IPS-15b (cell line): ENCODE measurements around the gene CBX8.

Experiments used
- H3K27me3 ChIP-seq: one replicate; pipeline ENCODE4 v1.6.1; 2013; ENCODE audit warnings: low read length; ENCODE audit not compliant: control insufficient read depth, insufficient read depth
- H3K36me3 ChIP-seq: one replicate; pipeline ENCODE4 v1.6.1; 2013; ENCODE audit warnings: low read length; ENCODE audit not compliant: control insufficient read depth, insufficient read depth
- H3K4me1 ChIP-seq: one replicate; pipeline ENCODE4 v1.6.1; 2013; ENCODE audit warnings: mild to moderate bottlenecking, low read length; ENCODE audit not compliant: control insufficient read depth, insufficient read depth
- H3K4me3 ChIP-seq: one replicate; pipeline ENCODE4 v1.5.1; 2013; ENCODE audit warnings: low read depth, low read length
- H3K9ac ChIP-seq: one replicate; pipeline ENCODE4 v1.6.1; 2013; ENCODE audit warnings: low read depth, mild to moderate bottlenecking, low read length
- H3K9me3 ChIP-seq: one replicate; pipeline ENCODE4 v1.6.1; 2013; ENCODE audit warnings: mild to moderate bottlenecking, low read length; ENCODE audit not compliant: control insufficient read depth, insufficient read depth

CBX8 gene

DNA sequence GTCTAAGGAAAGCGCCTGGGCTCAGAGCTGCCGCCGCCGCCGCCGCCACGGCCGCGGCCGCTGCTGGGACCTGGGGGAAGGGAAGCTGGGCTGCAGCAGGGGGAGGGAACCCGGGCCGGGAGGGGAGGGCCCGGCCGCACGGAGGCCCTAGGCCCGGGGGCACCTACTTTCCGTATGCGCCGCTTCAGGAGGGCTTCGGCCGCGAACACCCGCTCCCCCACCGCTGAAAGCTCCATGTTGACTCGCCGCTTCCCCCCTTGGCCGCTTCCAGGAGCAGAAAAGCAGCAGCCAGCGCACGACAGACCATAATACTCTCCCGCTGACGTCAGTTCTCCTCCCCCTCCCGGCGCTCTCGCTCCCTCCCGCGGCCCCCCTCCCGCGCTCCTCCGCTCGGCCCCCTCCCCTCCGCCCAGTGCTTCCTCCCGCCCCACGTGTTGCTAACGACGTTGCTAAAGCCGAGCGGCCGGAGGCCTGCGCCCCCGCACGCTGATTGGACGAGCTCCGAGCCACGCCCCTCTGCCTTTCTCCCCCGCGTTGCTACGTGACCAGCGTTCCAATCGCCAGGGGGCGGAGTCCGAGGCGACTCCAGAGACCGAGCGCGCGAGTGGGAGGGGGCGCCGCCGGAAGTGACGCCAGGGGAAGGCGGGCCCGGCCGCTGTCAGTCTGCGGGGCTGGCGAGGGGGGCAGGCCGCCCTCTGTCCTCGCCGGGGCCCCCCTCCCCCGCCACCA lies at the start of gene CBX8:
Gene CBX8, minus strand, starts transcription at position 315 of the 729 bp plus-strand sequence. Its CDS starts 79 bp downstream, at position 236.
- no peaks in the 10 kb centered on the region for H3K36me3 ChIP-seq
- peaks cover 86% of the 10 kb centered on the region for H3K27me3 ChIP-seq
- H3K9me3 ChIP-seq: no peaks in the 10 kb centered on the region
- H3K4me3 ChIP-seq: peak within 1 kb of the TSS; percentile 61
- H3K9ac ChIP-seq: peak within 1 kb of the TSS; percentile 70
- H3K4me1 ChIP-seq: peaks cover 11% of the 10 kb centered on the region

- H3K36me3 ChIP-seq: no peaks in the 10 kb centered on the region
- no peak overlapping the region for H3K9ac ChIP-seq
- peaks cover 63% of the 10 kb centered on the region for H3K27me3 ChIP-seq
- peak overlapping the region; percentile 9 for H3K4me3 ChIP-seq
- H3K4me1 ChIP-seq: no peaks in the 10 kb centered on the region
- no peaks in the 10 kb centered on the region for H3K9me3 ChIP-seq
These were observed 48.7 kb upstream of the CBX8 start for GRCh38 chr17:79845601-79845949.

DNA sequence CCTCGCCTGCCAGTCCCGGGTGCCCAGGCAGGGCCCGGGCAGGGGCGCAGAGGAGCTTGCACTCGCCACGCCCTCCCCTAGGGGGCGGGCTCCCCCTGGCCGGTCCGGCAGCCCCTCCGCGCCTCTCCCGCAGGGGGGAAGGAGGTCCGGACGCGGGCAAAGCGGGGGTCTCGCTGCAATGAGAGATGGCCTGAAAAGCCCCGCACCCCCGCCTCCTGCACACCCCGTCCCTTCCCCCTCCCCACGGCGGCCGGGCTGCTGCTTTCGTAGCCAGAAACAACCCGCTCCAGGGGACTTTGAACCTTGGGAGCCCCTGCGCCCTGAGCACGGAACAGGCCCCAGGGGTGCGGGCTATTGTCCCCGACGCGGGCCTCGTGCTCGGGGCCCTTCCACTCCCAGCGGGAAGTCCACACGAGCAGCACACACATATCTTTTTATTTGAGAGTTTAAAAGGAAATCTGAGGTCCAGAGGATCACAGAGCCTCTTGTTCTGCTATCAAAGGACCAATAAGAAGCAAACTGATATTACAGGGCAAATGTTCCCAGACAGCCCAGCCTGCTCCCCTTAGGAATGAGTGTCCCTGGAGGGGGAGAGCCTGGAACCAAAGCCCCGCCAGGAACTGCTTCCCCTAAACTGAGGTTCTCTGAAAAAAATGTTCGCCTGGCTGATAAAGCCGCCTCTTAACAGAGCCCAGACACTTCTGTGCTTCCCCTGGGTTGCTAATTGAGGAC lies 48.2 kb upstream of the CBX8 start:
- Histone ChIP-seq H3K9me3 (no peaks in the 10 kb centered on the region), H3K27me3 (peaks cover 68% of the 10 kb centered on the region), H3K4me1 (no peaks in the 10 kb centered on the region), H3K36me3 (no peaks in the 10 kb centered on the region), H3K4me3 (peak overlapping the region; percentile 9), H3K9ac (no peak overlapping the region)

GRCh38 chr17:79843816-79844800 lies 47.2 kb upstream of the CBX8 start:
- no peaks in the 10 kb centered on the region for H3K4me1 ChIP-seq
- no peaks in the 10 kb centered on the region for H3K36me3 ChIP-seq
- no peak overlapping the region for H3K9ac ChIP-seq
- no peaks in the 10 kb centered on the region for H3K9me3 ChIP-seq
- H3K4me3 ChIP-seq: peak overlapping the region; percentile 39
- H3K27me3 ChIP-seq: peaks cover 71% of the 10 kb centered on the region

- Histone ChIP-seq H3K9me3 (no peaks in the 10 kb centered on the region), H3K27me3 (peaks cover 66% of the 10 kb centered on the region), H3K4me1 (no peaks in the 10 kb centered on the region), H3K9ac (no peak overlapping the region), H3K36me3 (no peaks in the 10 kb centered on the region), H3K4me3 (peak overlapping the region; percentile 39)
These were observed 46.6 kb upstream of the CBX8 start for GRCh38 chr17:79843474-79843815.

DNA sequence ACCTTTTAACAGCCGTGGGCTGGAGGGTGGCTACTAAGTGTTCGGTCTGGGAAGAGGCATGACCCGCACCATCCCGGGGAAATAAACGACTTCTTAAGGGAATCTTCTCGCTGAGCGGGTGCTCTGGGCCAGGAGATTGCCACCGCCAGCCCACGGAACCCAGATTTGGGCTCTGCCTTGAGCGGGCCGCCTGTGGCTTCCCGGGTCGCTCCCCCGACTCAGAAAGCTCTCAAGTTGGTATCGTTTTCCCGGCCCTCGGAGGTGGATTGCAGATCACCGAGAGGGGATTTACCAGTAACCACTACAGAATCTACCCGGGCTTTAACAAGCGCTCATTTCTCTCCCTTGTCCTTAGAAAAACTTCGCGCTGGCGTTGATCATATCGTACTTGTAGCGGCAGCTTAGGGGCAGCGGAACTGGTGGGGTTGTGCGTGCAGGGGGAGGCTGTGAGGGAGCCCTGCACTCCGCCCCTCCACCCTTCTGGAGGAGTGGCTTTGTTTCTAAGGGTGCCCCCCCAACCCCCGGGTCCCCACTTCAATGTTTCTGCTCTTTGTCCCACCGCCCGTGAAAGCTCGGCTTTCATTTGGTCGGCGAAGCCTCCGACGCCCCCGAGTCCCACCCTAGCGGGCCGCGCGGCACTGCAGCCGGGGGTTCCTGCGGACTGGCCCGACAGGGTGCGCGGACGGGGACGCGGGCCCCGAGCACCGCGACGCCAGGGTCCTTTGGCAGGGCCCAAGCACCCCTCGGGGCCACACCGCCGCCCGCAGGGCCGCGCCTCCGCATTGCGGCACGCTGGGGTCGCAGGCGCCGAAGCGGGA lies 46.0 kb upstream of the CBX8 start:
- no peaks in the 10 kb centered on the region for H3K9me3 ChIP-seq
- no peaks in the 10 kb centered on the region for H3K4me1 ChIP-seq
- H3K27me3 ChIP-seq: peaks cover 64% of the 10 kb centered on the region
- H3K36me3 ChIP-seq: no peaks in the 10 kb centered on the region
- no peak overlapping the region for H3K9ac ChIP-seq
- H3K4me3 ChIP-seq: no peak overlapping the region

DNA sequence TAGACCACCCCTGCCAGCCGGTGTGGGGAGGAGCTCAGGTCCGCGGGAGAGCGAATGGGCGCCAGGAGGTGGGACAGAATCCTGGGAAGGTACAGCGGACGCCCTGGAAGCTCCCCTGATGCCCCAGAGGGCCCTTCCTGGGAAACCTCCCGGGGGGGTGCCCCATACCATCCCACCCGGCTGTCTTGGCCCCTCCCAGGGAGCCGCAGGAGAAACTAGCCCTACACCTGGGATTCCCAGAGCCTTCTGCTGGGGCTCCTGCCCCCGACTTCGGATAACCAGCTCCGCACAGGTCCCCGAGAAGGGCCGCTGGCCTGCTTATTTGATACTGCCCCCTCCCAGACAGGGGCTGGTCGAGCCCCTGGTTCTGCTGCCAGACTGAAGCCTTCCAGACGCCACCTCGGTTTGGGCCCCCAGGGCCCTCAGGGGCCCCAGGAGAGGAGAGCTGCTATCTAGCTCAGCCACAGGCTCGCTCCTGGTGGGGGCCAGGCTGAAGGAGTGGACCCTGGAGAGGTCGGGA lies 45.3 kb upstream of the CBX8 start:
- H3K4me1 ChIP-seq: no peaks in the 10 kb centered on the region
- no peak overlapping the region for H3K9ac ChIP-seq
- no peaks in the 10 kb centered on the region for H3K9me3 ChIP-seq
- peak overlapping the region; percentile 18 for H3K4me3 ChIP-seq
- H3K27me3 ChIP-seq: peaks cover 66% of the 10 kb centered on the region
- H3K36me3 ChIP-seq: no peaks in the 10 kb centered on the region

DNA sequence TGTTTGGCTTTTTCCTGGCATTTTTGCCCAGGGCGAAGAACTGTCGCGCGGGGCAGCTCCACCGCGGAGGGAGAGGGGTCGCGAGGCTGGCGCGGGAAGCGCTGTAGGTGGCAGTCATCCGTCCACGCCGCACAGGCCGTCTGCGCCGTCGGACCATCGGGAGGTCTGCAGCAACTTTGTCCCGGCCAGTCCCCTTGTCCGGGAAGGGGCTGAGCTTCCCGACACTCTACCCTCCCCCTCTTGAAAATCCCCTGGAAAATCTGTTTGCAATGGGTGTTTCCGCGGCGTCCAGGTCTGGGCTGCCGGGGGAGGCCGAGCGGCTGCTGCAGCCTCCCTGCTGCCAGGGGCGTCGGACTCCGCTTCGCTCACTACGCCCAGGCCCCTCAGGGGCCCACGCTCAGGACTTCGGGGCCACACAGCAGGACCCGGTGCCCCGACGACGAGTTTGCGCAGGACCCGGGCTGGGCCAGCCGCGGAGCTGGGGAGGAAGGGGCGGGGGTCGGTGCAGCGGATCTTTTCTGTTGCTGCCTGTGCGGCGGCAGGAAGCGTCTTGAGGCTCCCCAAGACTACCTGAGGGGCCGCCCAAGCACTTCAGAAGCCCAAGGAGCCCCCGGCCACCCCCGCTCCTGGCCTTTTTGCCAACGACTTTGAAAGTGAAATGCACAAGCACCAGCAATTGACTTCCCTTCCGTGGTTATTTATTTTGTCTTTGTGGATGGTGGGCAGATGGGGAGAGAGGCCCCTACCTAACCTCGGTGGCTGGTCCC lies 44.7 kb upstream of the CBX8 start:
- Histone ChIP-seq H3K9me3 (no peaks in the 10 kb centered on the region), H3K9ac (no peak overlapping the region), H3K4me3 (peak overlapping the region; percentile 18), H3K36me3 (no peaks in the 10 kb centered on the region), H3K4me1 (peaks cover 3% of the 10 kb centered on the region), H3K27me3 (peaks cover 71% of the 10 kb centered on the region)

DNA sequence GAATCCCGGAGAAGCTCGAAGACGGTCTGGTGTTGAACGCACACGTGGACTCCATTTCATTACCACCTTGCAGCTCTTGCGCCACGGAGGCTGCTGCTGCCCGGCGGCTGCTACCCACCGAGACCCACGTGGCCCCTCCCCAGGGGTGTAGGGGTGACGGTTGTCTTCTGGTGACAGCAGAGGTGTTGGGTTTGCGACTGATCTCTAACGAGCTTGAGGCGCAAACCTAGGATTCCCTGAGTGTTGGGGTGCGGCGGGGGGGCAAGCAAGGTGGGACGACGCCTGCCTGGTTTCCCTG lies 44.1 kb upstream of the CBX8 start:
- Histone ChIP-seq H3K4me1 (peaks cover 3% of the 10 kb centered on the region), H3K9me3 (no peaks in the 10 kb centered on the region), H3K36me3 (no peaks in the 10 kb centered on the region), H3K9ac (no peak overlapping the region), H3K27me3 (peaks cover 70% of the 10 kb centered on the region), H3K4me3 (peak overlapping the region; percentile 26)

DNA sequence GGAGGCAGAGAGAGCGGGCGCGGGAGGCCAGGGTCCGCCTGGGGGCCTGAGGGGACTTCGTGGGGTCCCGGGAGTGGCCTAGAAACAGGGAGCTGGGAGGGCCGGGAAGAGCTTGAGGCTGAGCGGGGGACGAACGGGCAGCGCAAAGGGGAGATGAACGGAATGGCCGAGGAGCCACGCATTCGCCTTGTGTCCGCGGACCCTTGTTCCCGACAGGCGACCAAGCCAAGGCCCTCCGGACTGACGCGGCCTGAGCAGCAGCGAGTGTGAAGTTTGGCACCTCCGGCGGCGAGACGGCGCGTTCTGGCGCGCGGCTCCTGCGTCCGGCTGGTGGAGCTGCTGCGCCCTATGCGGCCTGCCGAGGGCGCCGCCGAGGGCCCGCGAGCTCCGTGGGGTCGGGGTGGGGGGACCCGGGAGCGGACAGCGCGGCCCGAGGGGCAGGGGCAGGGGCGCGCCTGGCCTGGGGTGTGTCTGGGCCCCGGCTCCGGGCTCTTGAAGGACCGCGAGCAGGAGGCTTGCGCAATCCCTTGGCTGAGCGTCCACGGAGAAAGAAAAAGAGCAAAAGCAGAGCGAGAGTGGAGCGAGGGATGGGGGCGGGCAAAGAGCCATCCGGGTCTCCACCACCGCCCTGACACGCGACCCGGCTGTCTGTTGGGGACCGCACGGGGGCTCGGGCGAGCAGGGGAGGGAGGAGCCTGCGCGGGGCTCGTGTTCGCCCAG lies 43.6 kb upstream of the CBX8 start:
- no peaks in the 10 kb centered on the region for H3K9me3 ChIP-seq
- peaks cover 66% of the 10 kb centered on the region for H3K27me3 ChIP-seq
- peak overlapping the region; percentile 35 for H3K4me3 ChIP-seq
- peaks cover 3% of the 10 kb centered on the region for H3K4me1 ChIP-seq
- H3K9ac ChIP-seq: no peak overlapping the region
- H3K36me3 ChIP-seq: no peaks in the 10 kb centered on the region
